RWPE2 (cell line): ENCODE data around the gene PCDHGB4.
"Not testable (repeated sequence)": the region's sequence is repeated elsewhere in the genome, so short reads cannot be mapped to it uniquely, and the experiment has no call there.

Source experiments
- ATAC-seq: fragments of 200-7000 bp; cut with Tn5 transposase; 3 replicates; pipeline ENCODE4 v1.9.1; 2021; ENCODE audit warnings: low read depth
- DNase-seq: peaks from one replicate; pipeline ENCODE4 v3.0.0-alpha.2; 2020; ENCODE audit warnings: low spot score
- H3K27ac ChIP-seq: fragments of 450-650 bp; 2 replicates; pipeline ENCODE4 v1.5.1; 2017; ENCODE audit warnings: mild to moderate bottlenecking; ENCODE audit not compliant: poor library complexity, severe bottlenecking
- H3K27me3 ChIP-seq: fragments of 250-450 bp; sonication (Bioruptor Pico); 2 replicates; pipeline ENCODE4 v1.5.1; 2021; ENCODE audit warnings: mild to moderate bottlenecking, moderate library complexity; ENCODE audit not compliant: insufficient read depth, poor library complexity, severe bottlenecking
- H3K36me3 ChIP-seq: fragments of 250-450 bp; sonication (Bioruptor Pico); 2 replicates; pipeline ENCODE4 v1.5.1; 2020; ENCODE audit warnings: low read depth, mild to moderate bottlenecking, moderate library complexity
- H3K4me1 ChIP-seq: fragments of 250-450 bp; sonication (Bioruptor Pico); 2 replicates; pipeline ENCODE4 v1.5.1; 2021; ENCODE audit warnings: mild to moderate bottlenecking, moderate library complexity; ENCODE audit not compliant: insufficient read depth, poor library complexity, severe bottlenecking
- H3K4me3 ChIP-seq: fragments of 250-450 bp; sonication (Bioruptor Pico); 2 replicates; pipeline ENCODE4 v1.5.1; 2021; ENCODE audit warnings: mild to moderate bottlenecking, moderate library complexity; ENCODE audit not compliant: severe bottlenecking
- H3K9me3 ChIP-seq: fragments of 250-450 bp; sonication (Bioruptor Pico); 2 replicates; pipeline ENCODE4 v1.5.1; 2021; ENCODE audit warnings: mild to moderate bottlenecking, moderate library complexity; ENCODE audit not compliant: severe bottlenecking
- TF ChIP-seq, protein P1 (sequence below): fragments of 450-650 bp; IDR thresholded peaks from one replicate; pipeline ENCODE4 v1.5.1; 2017; ENCODE audit warnings: mild to moderate bottlenecking, moderate library complexity; ENCODE audit not compliant: poor library complexity, severe bottlenecking

The PCDHGB4 gene

DNA sequence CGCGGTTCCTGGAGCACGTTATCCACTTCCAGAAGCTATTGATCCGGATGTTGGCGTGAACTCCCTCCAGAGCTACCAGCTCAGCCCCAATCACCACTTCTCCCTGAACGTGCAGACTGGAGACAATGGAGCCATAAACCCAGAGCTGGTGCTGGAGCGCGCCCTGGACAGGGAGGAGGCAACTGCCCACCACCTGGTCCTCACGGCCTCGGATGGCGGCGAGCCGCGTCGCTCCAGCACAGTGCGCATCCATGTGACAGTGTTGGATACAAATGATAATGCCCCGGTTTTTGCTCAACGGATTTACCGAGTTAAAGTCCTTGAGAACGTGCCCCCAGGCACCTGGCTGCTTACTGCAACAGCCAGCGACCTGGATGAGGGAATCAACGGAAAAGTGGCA is 15.9 kb downstream of the PCDHGB4 start:
- H3K27me3 ChIP-seq: peaks cover 16% of the 10 kb centered on the region
- no peak overlapping the region for H3K27ac ChIP-seq
- peaks cover 33% of the 10 kb centered on the region for H3K9me3 ChIP-seq
- ATAC-seq: no peak
- TF ChIP-seq, protein P1, sequence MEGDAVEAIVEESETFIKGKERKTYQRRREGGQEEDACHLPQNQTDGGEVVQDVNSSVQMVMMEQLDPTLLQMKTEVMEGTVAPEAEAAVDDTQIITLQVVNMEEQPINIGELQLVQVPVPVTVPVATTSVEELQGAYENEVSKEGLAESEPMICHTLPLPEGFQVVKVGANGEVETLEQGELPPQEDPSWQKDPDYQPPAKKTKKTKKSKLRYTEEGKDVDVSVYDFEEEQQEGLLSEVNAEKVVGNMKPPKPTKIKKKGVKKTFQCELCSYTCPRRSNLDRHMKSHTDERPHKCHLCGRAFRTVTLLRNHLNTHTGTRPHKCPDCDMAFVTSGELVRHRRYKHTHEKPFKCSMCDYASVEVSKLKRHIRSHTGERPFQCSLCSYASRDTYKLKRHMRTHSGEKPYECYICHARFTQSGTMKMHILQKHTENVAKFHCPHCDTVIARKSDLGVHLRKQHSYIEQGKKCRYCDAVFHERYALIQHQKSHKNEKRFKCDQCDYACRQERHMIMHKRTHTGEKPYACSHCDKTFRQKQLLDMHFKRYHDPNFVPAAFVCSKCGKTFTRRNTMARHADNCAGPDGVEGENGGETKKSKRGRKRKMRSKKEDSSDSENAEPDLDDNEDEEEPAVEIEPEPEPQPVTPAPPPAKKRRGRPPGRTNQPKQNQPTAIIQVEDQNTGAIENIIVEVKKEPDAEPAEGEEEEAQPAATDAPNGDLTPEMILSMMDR: no peak
- no peak overlapping the region for H3K4me3 ChIP-seq
- H3K4me1 ChIP-seq: peaks cover 3% of the 10 kb centered on the region
- DNase-seq: no peak
- peaks cover 14% of the 10 kb centered on the region for H3K36me3 ChIP-seq

DNA sequence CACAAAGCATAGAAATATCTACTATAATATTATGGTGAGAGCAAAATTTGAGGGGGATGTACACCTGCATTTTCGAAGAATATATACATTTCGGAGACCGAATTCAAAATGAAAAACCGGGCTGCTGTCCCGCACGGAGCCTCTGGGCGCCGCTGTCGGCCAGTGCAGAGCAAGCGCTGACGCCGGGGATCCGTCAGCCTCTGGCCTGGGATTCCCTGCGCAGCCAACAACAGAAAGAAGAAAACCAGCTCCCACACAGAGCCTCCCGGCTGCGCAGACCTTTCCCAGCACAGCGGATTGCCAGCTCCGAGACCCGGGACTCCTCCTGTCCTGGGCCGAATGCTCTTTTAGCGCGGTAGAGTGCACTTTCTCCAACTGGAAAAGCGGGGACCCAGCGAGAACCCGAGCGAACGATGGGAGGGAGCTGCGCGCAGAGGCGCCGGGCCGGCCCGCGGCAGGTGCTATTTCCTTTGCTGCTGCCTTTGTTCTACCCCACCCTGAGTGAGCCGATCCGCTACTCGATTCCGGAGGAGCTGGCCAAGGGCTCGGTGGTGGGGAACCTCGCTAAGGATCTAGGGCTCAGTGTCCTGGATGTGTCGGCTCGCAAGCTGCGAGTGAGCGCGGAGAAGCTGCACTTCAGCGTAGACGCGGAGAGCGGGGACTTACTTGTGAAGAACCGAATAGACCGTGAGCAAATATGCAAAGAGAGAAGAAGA is 20.4 kb downstream of the PCDHGB4 start, which contains the start of gene PCDHGB6:
Gene PCDHGB6 (plus strand): TSS at position 232 of the 716 bp plus-strand sequence. CDS start 182 bp downstream, at position 414.
- not testable (repeated sequence) for DNase-seq, H3K27ac ChIP-seq, H3K36me3 ChIP-seq, H3K27me3 ChIP-seq, H3K4me1 ChIP-seq
- TF ChIP-seq, protein P1: peak; percentile 60
- peak; percentile 73; the same call in 2 of the 3 replicates for ATAC-seq
- Histone ChIP-seq H3K4me3 (peak within 1 kb of the TSS; percentile 9), H3K9me3 (peaks cover 21% of the 10 kb centered on the region)

GRCh38 chr5:141409598-141410306 is 22.3 kb downstream of the PCDHGB4 start:
- Histone ChIP-seq H3K36me3 (no peaks in the 10 kb centered on the region), H3K4me1 (peaks cover 3% of the 10 kb centered on the region), H3K9me3 (peaks cover 32% of the 10 kb centered on the region), H3K27me3 (peaks cover 4% of the 10 kb centered on the region), H3K27ac (no peak overlapping the region), H3K4me3 (no peak overlapping the region)
- TF ChIP-seq, protein P1: no peak
- ATAC-seq (no peak), DNase-seq (no peak)

DNA sequence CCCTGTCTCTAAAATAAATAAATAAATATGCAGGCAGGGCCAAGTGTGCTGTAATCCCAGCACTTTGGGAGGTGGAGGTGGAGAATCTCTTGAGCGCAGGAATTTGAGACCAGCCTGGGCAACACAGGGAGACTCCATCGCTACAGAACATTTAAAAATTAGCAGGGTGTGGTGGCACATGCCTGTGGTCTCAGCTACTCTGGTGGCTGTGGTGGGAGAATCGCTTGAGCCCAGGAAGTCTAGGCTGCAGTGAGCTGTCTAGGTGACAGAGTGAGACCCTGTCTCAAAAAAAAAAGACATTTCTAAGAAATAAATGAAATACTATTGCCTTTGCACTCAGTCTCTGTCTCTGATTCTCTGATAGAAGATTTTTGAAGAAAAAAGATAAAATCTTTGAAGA is 24.1 kb downstream of the PCDHGB4 start:
- Histone ChIP-seq H3K9me3 (peaks cover 32% of the 10 kb centered on the region), H3K36me3 (0 out of 2 replicates have a peak, but pooled peaks cover under 1% of the 10 kb centered on the region)
- ATAC-seq: no peak

More for the DNA sequence above, 24.1 kb downstream of the PCDHGB4 start:
- H3K27me3 ChIP-seq: peaks cover 4% of the 10 kb centered on the region
- H3K4me1 ChIP-seq: peaks cover 3% of the 10 kb centered on the region
- DNase-seq: no peak
- H3K27ac ChIP-seq: no peak overlapping the region
- H3K4me3 ChIP-seq: no peak overlapping the region
- TF ChIP-seq, protein P1: no peak
